Breast epithelium (tissue), 3 donors: ENCODE data around the gene THBS3.

ENCODE experiments used
- POLR2A ChIP-seq: fragments of 450-650 bp; IDR thresholded peaks from one replicate; pipeline ENCODE4 v1.6.1; 2016; ENCODE audit warnings: antibody characterized with exemption, mild to moderate bottlenecking, moderate library complexity
- POLR2AphosphoS5 ChIP-seq, 3 donors: sonication (generic); formaldehyde crosslinking; IDR thresholded peaks; one replicate each; pipeline ENCODE4 v1.6.1; 2017; ENCODE audit warnings: antibody characterized with exemption in 3 of 3
- TF ChIP-seq, protein P1 (sequence below), 3 donors: fragments of 450-650 bp; IDR thresholded peaks; one replicate each; pipeline ENCODE4 v1.5.1; 2016 to 2017; ENCODE audit warnings: antibody characterized with exemption in 3 of 3, mild to moderate bottlenecking in 3 of 3, moderate library complexity in 3 of 3

DNA sequence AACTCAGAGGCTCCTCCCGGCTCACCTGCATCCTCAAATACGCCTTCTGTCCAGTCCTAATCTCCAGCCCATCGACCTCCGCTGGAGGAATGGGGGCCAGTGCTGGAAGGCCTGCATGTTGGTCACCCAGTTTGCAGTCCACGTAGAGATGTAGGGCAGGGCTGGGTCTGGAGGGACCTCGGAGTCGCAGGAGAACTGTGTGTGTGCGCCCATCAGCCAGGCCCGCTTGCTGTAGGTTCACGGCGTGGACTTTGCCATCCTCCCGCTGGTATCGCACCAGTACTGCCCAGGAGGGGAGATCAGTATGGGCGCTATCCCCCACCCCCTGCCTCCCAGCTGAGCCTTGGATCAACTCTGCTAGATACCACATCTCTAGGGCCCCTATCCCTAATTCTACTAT lies 2.7 kb downstream of the THBS3 start:
- TF ChIP-seq POLR2A = no peak
- TF ChIP-seq, protein P1, sequence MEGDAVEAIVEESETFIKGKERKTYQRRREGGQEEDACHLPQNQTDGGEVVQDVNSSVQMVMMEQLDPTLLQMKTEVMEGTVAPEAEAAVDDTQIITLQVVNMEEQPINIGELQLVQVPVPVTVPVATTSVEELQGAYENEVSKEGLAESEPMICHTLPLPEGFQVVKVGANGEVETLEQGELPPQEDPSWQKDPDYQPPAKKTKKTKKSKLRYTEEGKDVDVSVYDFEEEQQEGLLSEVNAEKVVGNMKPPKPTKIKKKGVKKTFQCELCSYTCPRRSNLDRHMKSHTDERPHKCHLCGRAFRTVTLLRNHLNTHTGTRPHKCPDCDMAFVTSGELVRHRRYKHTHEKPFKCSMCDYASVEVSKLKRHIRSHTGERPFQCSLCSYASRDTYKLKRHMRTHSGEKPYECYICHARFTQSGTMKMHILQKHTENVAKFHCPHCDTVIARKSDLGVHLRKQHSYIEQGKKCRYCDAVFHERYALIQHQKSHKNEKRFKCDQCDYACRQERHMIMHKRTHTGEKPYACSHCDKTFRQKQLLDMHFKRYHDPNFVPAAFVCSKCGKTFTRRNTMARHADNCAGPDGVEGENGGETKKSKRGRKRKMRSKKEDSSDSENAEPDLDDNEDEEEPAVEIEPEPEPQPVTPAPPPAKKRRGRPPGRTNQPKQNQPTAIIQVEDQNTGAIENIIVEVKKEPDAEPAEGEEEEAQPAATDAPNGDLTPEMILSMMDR (IDR thresholded peaks at IDR 0.05) = no peak
- no peak for TF ChIP-seq POLR2AphosphoS5 (IDR thresholded peaks at IDR 0.05)
